CD4-positive, alpha-beta T cell treated with Interleukin-6 at 100 ng/mL for 8 hours (primary cell): ENCODE data around the gene IQCH.
"Not testable (repeated sequence)": the region's sequence is repeated elsewhere in the genome, so short reads cannot be mapped to it uniquely, and the experiment has no call there.

ENCODE experiments used
- DNase-seq: peaks from one replicate; pipeline ENCODE4 v3.0.0-alpha.2; 2020; ENCODE audit warnings: mixed read lengths, low spot score

The IQCH gene

GRCh38 chr15:67358812-67359211 is 104.2 kb downstream of the IQCH start:
- no peak for DNase-seq

- no peak for DNase-seq
These were observed 105.0 kb downstream of the IQCH start for GRCh38 chr15:67359431-67360079.

- no peak for DNase-seq
These were observed 106.5 kb downstream of the IQCH start for GRCh38 chr15:67361100-67361499.

- DNase-seq = not testable (repeated sequence)
These were observed 109.1 kb downstream of the IQCH start for GRCh38 chr15:67363712-67364111.

GRCh38 chr15:67365994-67366393 is 111.4 kb downstream of the IQCH start:
- DNase-seq = no peak

GRCh38 chr15:67366904-67367303 is 112.3 kb downstream of the IQCH start:
- no peak for DNase-seq

- no peak for DNase-seq
These were observed 114.9 kb downstream of the IQCH start for GRCh38 chr15:67369359-67369998.

GRCh38 chr15:67370206-67370954 is 115.8 kb downstream of the IQCH start:
- no peak for DNase-seq

- no peak for DNase-seq
These were observed 118.0 kb downstream of the IQCH start for GRCh38 chr15:67372543-67372942.

- DNase-seq = no peak
These were observed 118.5 kb downstream of the IQCH start for GRCh38 chr15:67372986-67373675.

GRCh38 chr15:67373971-67374370 is 119.4 kb downstream of the IQCH start:
- DNase-seq = no peak

GRCh38 chr15:67379530-67379929 is 124.9 kb downstream of the IQCH start:
- no peak for DNase-seq

- no peak for DNase-seq
These were observed 126.3 kb downstream of the IQCH start for GRCh38 chr15:67380921-67381320.

- no peak for DNase-seq
These were observed 126.9 kb downstream of the IQCH start for GRCh38 chr15:67381416-67382045.

- DNase-seq = no peak
These were observed 128.1 kb downstream of the IQCH start for GRCh38 chr15:67382723-67383122.

GRCh38 chr15:67383899-67384298 is 129.3 kb downstream of the IQCH start:
- DNase-seq = no peak

GRCh38 chr15:67384761-67385160 is 130.2 kb downstream of the IQCH start:
- DNase-seq = no peak

- DNase-seq = no peak
These were observed 131.4 kb downstream of the IQCH start for GRCh38 chr15:67385971-67386370.

GRCh38 chr15:67386947-67387346 is 132.4 kb downstream of the IQCH start:
- DNase-seq = no peak

GRCh38 chr15:67389975-67390374 is 135.4 kb downstream of the IQCH start:
- DNase-seq = no peak

GRCh38 chr15:67394873-67395639 is 140.5 kb downstream of the IQCH start:
- no peak for DNase-seq
